NCI-H2227 treated with DMSO at 0.1 percent for 48 hours (cell line): ENCODE results near the gene ZNF205.
A peak's percentile ranks its signal among the peaks of the same experiment; 100 is the strongest.
"Not testable (repeated sequence)": the region's sequence is repeated elsewhere in the genome, so short reads cannot be mapped to it uniquely, and the experiment has no call there.

Experiments used
- DNase-seq: peaks from one replicate; lab custom pipeline; 2025; lab: John Stamatoyannopoulos, UW

Gene ZNF205

GRCh38 chr16:3131755-3132377, 19.5 kb downstream of the ZNF205 start:
- no peak for DNase-seq

- no peak for DNase-seq
Measured at GRCh38 chr16:3133844-3134243, 21.5 kb downstream of the ZNF205 start.

GRCh38 chr16:3134338-3135125, 22.1 kb downstream of the ZNF205 start, which contains the start of gene ZNF213:
Gene ZNF213, plus strand, starts transcription at chr16:3135029. Its CDS starts 2,252 bp downstream, at chr16:3137281.
- peak; percentile 98 for DNase-seq

- DNase-seq = no peak
Measured at GRCh38 chr16:3135126-3135715, 22.8 kb downstream of the ZNF205 start.

GRCh38 chr16:3137267-3137666, 24.9 kb downstream of the ZNF205 start:
- DNase-seq = no peak

- no peak for DNase-seq
Measured at GRCh38 chr16:3138342-3138741, 26.0 kb downstream of the ZNF205 start.

GRCh38 chr16:3138823-3139426, 26.5 kb downstream of the ZNF205 start:
- no peak for DNase-seq

GRCh38 chr16:3139561-3139960, 27.2 kb downstream of the ZNF205 start:
- not testable (repeated sequence) for DNase-seq

GRCh38 chr16:3140603-3141427, 28.4 kb downstream of the ZNF205 start:
- no peak for DNase-seq

- no peak for DNase-seq
Measured at GRCh38 chr16:3141781-3142311, 29.5 kb downstream of the ZNF205 start.

- no peak for DNase-seq
Measured at GRCh38 chr16:3142327-3142726, 29.9 kb downstream of the ZNF205 start.

GRCh38 chr16:3142770-3143169, 30.4 kb downstream of the ZNF205 start:
- no peak for DNase-seq

- DNase-seq = no peak
Measured at GRCh38 chr16:3143189-3143588, 30.8 kb downstream of the ZNF205 start.

GRCh38 chr16:3143598-3144320, 31.4 kb downstream of the ZNF205 start:
- no peak for DNase-seq

- no peak for DNase-seq
Measured at GRCh38 chr16:3144321-3144983, 32.1 kb downstream of the ZNF205 start.

GRCh38 chr16:3145151-3145550, 32.8 kb downstream of the ZNF205 start:
- DNase-seq = no peak

GRCh38 chr16:3145660-3146059, 33.3 kb downstream of the ZNF205 start:
- no peak for DNase-seq

GRCh38 chr16:3147046-3147756, 34.8 kb downstream of the ZNF205 start:
- no peak for DNase-seq

- DNase-seq = no peak
Measured at GRCh38 chr16:3147757-3148104, 35.3 kb downstream of the ZNF205 start.
